Measurements from ENCODE around the gene STPG1. TPM values are rescaled to one million over a fixed set of nuclear protein-coding genes. Genes with fewer than 3 reads are reported as not detected.

Gene STPG1
- polyA plus RNA-seq, 1 donor from 2014 or later: 0.89 TPM

DNA sequence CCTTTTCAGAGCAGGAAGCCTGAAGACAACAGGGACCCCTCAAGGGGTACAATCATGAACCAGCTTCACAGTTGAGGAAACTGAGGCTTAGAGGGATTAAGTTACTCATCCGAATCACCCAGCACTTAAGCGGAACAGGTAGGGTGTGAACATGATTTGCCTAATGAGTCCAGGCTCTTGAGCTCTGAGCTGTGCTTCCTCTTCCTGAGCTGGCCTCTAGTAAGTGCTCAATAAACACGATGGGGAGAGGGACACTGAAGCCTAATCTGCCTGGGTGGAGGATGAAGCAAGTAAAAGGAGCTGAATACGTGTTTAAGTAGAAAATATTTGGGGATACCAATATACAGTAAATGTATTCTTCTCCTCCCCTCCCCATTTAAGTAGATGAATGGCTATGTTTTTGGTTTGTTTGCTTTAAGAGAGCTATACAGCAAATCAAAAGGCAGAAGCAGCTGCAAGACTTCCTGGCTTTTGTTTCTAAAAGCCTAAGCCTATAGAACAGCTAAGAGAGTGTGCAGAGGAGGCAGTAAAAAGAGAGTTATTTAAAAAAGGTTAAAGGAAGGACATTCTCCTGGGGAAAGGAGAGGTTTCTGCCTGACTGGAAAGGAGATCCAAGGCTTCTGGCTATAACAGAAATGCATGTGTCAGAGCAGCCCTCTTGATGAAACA is 20.5 kb downstream of the STPG1 start:
- Histone ChIP-seq H4K20me1 (ENCODE audit: insufficient read depth) (no peaks in the 10 kb centered on the region), H2AFZ (ENCODE audit: low read depth, low read length) (no peak overlapping the region), H3K9me2 (ENCODE audit: insufficient read depth, low read length) (no peaks in the 10 kb centered on the region), H3F3A (ENCODE audit: insufficient read depth, low read length, poor library complexity, severe bottlenecking) (no peaks in the 10 kb centered on the region), H3K4me2 (ENCODE audit: low read length) (no peak overlapping the region), H3K27ac (ENCODE audit: low read length) (no peak overlapping the region), H3K9ac (ENCODE audit: low read length) (no peak overlapping the region), H3K27me3 (ENCODE audit: insufficient read depth, low read depth, low read length) (no peaks in the 10 kb centered on the region), H3K36me3 (ENCODE audit: insufficient read depth, low read length) (no peaks in the 10 kb centered on the region), H3K9me3 (ENCODE audit: low read length) (no peaks in the 10 kb centered on the region), H3K4me3 (ENCODE audit: low read length) (no peak overlapping the region), H3K79me2 (replicated peaks; ENCODE audit: insufficient read depth, low read length) (no peaks in the 10 kb centered on the region)
- TF ChIP-seq, protein P1, sequence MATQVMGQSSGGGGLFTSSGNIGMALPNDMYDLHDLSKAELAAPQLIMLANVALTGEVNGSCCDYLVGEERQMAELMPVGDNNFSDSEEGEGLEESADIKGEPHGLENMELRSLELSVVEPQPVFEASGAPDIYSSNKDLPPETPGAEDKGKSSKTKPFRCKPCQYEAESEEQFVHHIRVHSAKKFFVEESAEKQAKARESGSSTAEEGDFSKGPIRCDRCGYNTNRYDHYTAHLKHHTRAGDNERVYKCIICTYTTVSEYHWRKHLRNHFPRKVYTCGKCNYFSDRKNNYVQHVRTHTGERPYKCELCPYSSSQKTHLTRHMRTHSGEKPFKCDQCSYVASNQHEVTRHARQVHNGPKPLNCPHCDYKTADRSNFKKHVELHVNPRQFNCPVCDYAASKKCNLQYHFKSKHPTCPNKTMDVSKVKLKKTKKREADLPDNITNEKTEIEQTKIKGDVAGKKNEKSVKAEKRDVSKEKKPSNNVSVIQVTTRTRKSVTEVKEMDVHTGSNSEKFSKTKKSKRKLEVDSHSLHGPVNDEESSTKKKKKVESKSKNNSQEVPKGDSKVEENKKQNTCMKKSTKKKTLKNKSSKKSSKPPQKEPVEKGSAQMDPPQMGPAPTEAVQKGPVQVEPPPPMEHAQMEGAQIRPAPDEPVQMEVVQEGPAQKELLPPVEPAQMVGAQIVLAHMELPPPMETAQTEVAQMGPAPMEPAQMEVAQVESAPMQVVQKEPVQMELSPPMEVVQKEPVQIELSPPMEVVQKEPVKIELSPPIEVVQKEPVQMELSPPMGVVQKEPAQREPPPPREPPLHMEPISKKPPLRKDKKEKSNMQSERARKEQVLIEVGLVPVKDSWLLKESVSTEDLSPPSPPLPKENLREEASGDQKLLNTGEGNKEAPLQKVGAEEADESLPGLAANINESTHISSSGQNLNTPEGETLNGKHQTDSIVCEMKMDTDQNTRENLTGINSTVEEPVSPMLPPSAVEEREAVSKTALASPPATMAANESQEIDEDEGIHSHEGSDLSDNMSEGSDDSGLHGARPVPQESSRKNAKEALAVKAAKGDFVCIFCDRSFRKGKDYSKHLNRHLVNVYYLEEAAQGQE (IDR thresholded peaks at IDR 0.05; ENCODE audit: borderline replicate concordance): no peak
- TF ChIP-seq EP300 (conservative IDR thresholded peaks at IDR 0.05; ENCODE audit: poor library complexity, severe bottlenecking) (no peak), POLR2AphosphoS5 (IDR thresholded peaks at IDR 0.05) (no peak), RAD21 (conservative IDR thresholded peaks at IDR 0.05) (no peak), MXI1 (conservative IDR thresholded peaks at IDR 0.05; ENCODE audit: poor library complexity, severe bottlenecking) (no peak), SMC3 (conservative IDR thresholded peaks at IDR 0.05; ENCODE audit: poor library complexity) (no peak), EZH2 (IDR thresholded peaks at IDR 0.05; ENCODE audit: borderline replicate concordance, insufficient read depth, low read length, poor library complexity, severe bottlenecking) (no peak), TAF1 (IDR thresholded peaks at IDR 0.05; ENCODE audit: low read depth) (no peak)

DNA sequence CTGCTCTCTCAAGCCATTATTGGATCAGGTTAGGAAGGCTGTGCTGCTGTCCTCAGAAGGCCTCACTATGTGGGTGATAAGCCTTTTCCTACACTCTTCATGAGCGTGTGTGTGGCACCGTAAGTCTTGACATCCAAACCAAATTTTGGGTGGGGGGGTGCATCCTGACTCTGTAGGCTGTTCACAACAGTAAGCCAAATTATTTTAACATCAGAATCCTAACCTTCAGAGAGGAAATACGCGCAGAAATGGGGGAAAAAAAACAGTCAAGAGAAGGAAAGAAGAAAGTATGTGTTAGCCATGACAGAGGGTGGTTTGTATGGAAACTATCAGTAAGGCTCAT is 21.0 kb downstream of the STPG1 start:
- Histone ChIP-seq H3K4me3 (ENCODE audit: low read length) (no peak overlapping the region), H2AFZ (ENCODE audit: low read depth, low read length) (no peak overlapping the region), H3F3A (ENCODE audit: insufficient read depth, low read length, poor library complexity, severe bottlenecking) (no peaks in the 10 kb centered on the region), H3K79me2 (replicated peaks; ENCODE audit: insufficient read depth, low read length) (no peaks in the 10 kb centered on the region), H3K27me3 (ENCODE audit: insufficient read depth, low read depth, low read length) (no peaks in the 10 kb centered on the region), H3K4me2 (ENCODE audit: low read length) (no peak overlapping the region), H3K9ac (ENCODE audit: low read length) (no peak overlapping the region), H3K9me2 (ENCODE audit: insufficient read depth, low read length) (no peaks in the 10 kb centered on the region), H3K9me3 (ENCODE audit: low read length) (no peaks in the 10 kb centered on the region), H4K20me1 (ENCODE audit: insufficient read depth) (no peaks in the 10 kb centered on the region), H3K27ac (ENCODE audit: low read length) (no peak overlapping the region), H3K36me3 (ENCODE audit: insufficient read depth, low read length) (no peaks in the 10 kb centered on the region)
- TF ChIP-seq TAF1 (IDR thresholded peaks at IDR 0.05; ENCODE audit: low read depth) (no peak), SMC3 (conservative IDR thresholded peaks at IDR 0.05; ENCODE audit: poor library complexity) (peak; percentile 31), RAD21 (conservative IDR thresholded peaks at IDR 0.05) (peak; percentile 1), POLR2AphosphoS5 (IDR thresholded peaks at IDR 0.05) (no peak), MXI1 (conservative IDR thresholded peaks at IDR 0.05; ENCODE audit: poor library complexity, severe bottlenecking) (no peak), EZH2 (IDR thresholded peaks at IDR 0.05; ENCODE audit: borderline replicate concordance, insufficient read depth, low read length, poor library complexity, severe bottlenecking) (no peak), EP300 (conservative IDR thresholded peaks at IDR 0.05; ENCODE audit: poor library complexity, severe bottlenecking) (no peak)
- TF ChIP-seq, protein P1 (IDR thresholded peaks at IDR 0.05; ENCODE audit: borderline replicate concordance): no peak
- TF ChIP-seq, protein P2, sequence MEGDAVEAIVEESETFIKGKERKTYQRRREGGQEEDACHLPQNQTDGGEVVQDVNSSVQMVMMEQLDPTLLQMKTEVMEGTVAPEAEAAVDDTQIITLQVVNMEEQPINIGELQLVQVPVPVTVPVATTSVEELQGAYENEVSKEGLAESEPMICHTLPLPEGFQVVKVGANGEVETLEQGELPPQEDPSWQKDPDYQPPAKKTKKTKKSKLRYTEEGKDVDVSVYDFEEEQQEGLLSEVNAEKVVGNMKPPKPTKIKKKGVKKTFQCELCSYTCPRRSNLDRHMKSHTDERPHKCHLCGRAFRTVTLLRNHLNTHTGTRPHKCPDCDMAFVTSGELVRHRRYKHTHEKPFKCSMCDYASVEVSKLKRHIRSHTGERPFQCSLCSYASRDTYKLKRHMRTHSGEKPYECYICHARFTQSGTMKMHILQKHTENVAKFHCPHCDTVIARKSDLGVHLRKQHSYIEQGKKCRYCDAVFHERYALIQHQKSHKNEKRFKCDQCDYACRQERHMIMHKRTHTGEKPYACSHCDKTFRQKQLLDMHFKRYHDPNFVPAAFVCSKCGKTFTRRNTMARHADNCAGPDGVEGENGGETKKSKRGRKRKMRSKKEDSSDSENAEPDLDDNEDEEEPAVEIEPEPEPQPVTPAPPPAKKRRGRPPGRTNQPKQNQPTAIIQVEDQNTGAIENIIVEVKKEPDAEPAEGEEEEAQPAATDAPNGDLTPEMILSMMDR (IDR thresholded peaks at IDR 0.05; ENCODE audit: poor library complexity, severe bottlenecking): no peak

Measured in neural cell (in vitro differentiated cells).